Endothelial cell of umbilical vein (primary cell): ENCODE results near the gene ZNF609. TPM values are rescaled to one million over a fixed set of nuclear protein-coding genes. Genes with fewer than 3 reads are reported as not detected.

Experiments
- BruUV-seq: library from RNA; stranded (reverse); fragments of 400-500 nt; replicated peaks from 2 replicates; lab custom pipeline; 2021; lab: Mats Ljungman, UMichigan
- CTCF ChIA-PET: fragments of 300-600, 350-600 bp; sonication (Branson Sonifier 250); formaldehyde crosslinking; loops from one replicate; lab custom pipeline; 2021; ENCODE audit warnings: antibody characterized with exemption, inconsistent platforms; lab: Charles Lee
- POLR2A ChIA-PET: fragments of 300-600, 350-600 bp; sonication (Branson Sonifier 250); formaldehyde crosslinking; loops from one replicate; lab custom pipeline; 2021; ENCODE audit warnings: antibody characterized with exemption, inconsistent platforms; lab: Charles Lee
- DNase-seq: peaks from one replicate; pipeline ENCODE4 v3.0.0-alpha.2; 2011; ENCODE audit warnings: low read depth, low spot score
- FAIRE-seq: peaks from 2 replicates; lab custom pipeline; 2011; peaks lifted over from hg19 to GRCh38; lab: Jason Lieb, UNC
- H2AFZ ChIP-seq: 2 replicates; pipeline ENCODE4 v1.6.0; 2012; ENCODE audit warnings: low read depth, low read length, control low read depth, inconsistent platforms
- H3K27ac ChIP-seq: 2 replicates; pipeline ENCODE4 v1.5.1; 2011; ENCODE audit warnings: low read depth, mild to moderate bottlenecking, control low read depth, low read length, moderate library complexity; ENCODE audit not compliant: insufficient read depth
- H3K27me3 ChIP-seq, 2 experiments: 2 replicates each; pipeline versions ENCODE4 v1.6.0 to v1.6.1; 2011; ENCODE audit warnings: low read length in 2 of 2, mixed read lengths in 1 of 2; ENCODE audit not compliant: control insufficient read depth in 2 of 2, insufficient read depth in 2 of 2
- H3K36me3 ChIP-seq, 2 experiments: 2 replicates in 1 of 2; 3 replicates in 1 of 2; pipeline ENCODE4 v1.5.1; 2011; ENCODE audit warnings: low read length in 2 of 2, mild to moderate bottlenecking in 1 of 2, moderate library complexity in 1 of 2; ENCODE audit not compliant: control insufficient read depth in 2 of 2, insufficient read depth in 2 of 2; ENCODE audit errors: extremely low read depth in 1 of 2
- H3K4me1 ChIP-seq: 3 replicates; pipeline ENCODE4 v1.5.1; 2011; ENCODE audit warnings: mild to moderate bottlenecking, low read length; ENCODE audit not compliant: control insufficient read depth, insufficient read depth; ENCODE audit errors: extremely low read depth
- H3K4me2 ChIP-seq: 2 replicates; pipeline ENCODE4 v1.6.1; 2011; ENCODE audit warnings: low read length, control low read depth, mixed read lengths; ENCODE audit not compliant: insufficient read depth
- H3K4me3 ChIP-seq, 3 experiments: fragments of 200-600 bp in 1 of 3; sonication (generic), shearing (Covaris generic) in 1 of 3; replicated peaks in 1 of 3; 2 replicates each; pipeline ENCODE4 v1.5.1; 2011 to 2016; ENCODE audit warnings: control low read depth in 3 of 3, low read length in 3 of 3, mild to moderate bottlenecking in 2 of 3, inconsistent platforms in 1 of 3, low read depth in 1 of 3, moderate library complexity in 1 of 3; ENCODE audit not compliant: insufficient read depth in 1 of 3
- H3K79me2 ChIP-seq: 2 replicates; pipeline ENCODE4 v1.6.0; 2012; ENCODE audit warnings: low read length, inconsistent platforms; ENCODE audit not compliant: control insufficient read depth, insufficient read depth
- H3K9ac ChIP-seq: replicated peaks from 2 replicates; pipeline ENCODE3; 2011; ENCODE audit warnings: low read length, control low read depth; ENCODE audit not compliant: insufficient read depth; ENCODE audit errors: extremely low read depth
- H3K9me1 ChIP-seq: replicated peaks from 3 replicates; pipeline ENCODE4 v1.6.0; 2011; ENCODE audit warnings: mild to moderate bottlenecking, low read length; ENCODE audit not compliant: control insufficient read depth, insufficient read depth; ENCODE audit errors: extremely low read depth
- H3K9me3 ChIP-seq: replicated peaks from 2 replicates; pipeline ENCODE4 v1.5.1; 2012; ENCODE audit warnings: low read length, inconsistent platforms; ENCODE audit not compliant: control insufficient read depth, insufficient read depth
- H4K20me1 ChIP-seq: replicated peaks from 2 replicates; pipeline ENCODE3; 2011; ENCODE audit warnings: mild to moderate bottlenecking, low read length; ENCODE audit not compliant: control insufficient read depth, insufficient read depth; ENCODE audit errors: extremely low read depth
- EZH2 ChIP-seq: IDR thresholded peaks from 2 replicates; pipeline ENCODE4 v1.6.1; 2012; ENCODE audit warnings: borderline replicate concordance, low read depth, mild to moderate bottlenecking, moderate library complexity, low read length, inconsistent platforms; ENCODE audit not compliant: severe bottlenecking
- MYC ChIP-seq: IDR thresholded peaks from one replicate; pipeline ENCODE4 v1.6.1; 2011; ENCODE audit warnings: mild to moderate bottlenecking, low read depth, low read length
- POLR2A ChIP-seq: IDR thresholded peaks from 2 replicates; pipeline ENCODE4 v1.6.1; 2012; ENCODE audit warnings: low read depth, mild to moderate bottlenecking, control low read depth, low read length
- POLR2AphosphoS5 ChIP-seq: IDR thresholded peaks from 2 replicates; pipeline ENCODE4 v1.6.1; 2012; ENCODE audit warnings: low read depth, mild to moderate bottlenecking, control low read depth, low read length, moderate library complexity; ENCODE audit not compliant: insufficient read depth
- dilution Hi-C: fragments of 300-500 bp; cut with MboI; formaldehyde crosslinking; loops from one replicate; pipeline ENCODE4 v1.15.0; 2019; ENCODE audit warnings: low sequenced_read_pairs; ENCODE audit not compliant: extremely low pct_ligation_motif_present
- intact Hi-C: fragments of 100-400 bp; cut with micrococcal nuclease; formaldehyde crosslinking; loops from one replicate; pipeline ENCODE4 v1.10.0; 2022
- polyA plus RNA-seq, 4 experiments: library from polyadenylated mRNA; depleted of rRNA in 3 of 4; stranded (reverse) in 3 of 4; unstranded in 1 of 4; fragments of >200 nt; gene quantifications; 2 replicates each; pipeline versions ENCODE4 v1.2.1 to v1.2.3, GENCODE V29; 2011 to 2012; ENCODE audit warnings: missing spikeins in 1 of 4
- total RNA-seq: library from RNA; stranded (reverse); gene quantifications from 2 replicates; pipeline ENCODE4 v1.2.3, GENCODE V29; 2021
- TF ChIP-seq, protein P1 (sequence below): IDR thresholded peaks from 2 replicates; pipeline ENCODE4 v1.6.1; 2011; ENCODE audit not compliant: insufficient read depth, insufficient read length

The ZNF609 gene
- total and polyA plus RNA-seq, 2 donors (not counting 3 experiments of a cell fraction or from before 2014, with no cell fraction given) = 18.2 to 49.6 TPM

- TF ChIP-seq, protein P1, sequence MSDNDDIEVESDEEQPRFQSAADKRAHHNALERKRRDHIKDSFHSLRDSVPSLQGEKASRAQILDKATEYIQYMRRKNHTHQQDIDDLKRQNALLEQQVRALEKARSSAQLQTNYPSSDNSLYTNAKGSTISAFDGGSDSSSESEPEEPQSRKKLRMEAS = no peak
- TF ChIP-seq EZH2 = no peak
- TF ChIP-seq POLR2AphosphoS5 = no peak
- TF ChIP-seq MYC = no peak
- TF ChIP-seq POLR2A = no peak
- FAIRE-seq = peak; percentile 87
- Histone ChIP-seq H3K79me2 (peaks cover 51% of the 10 kb centered on the region), H3K4me1 (peaks cover 21% of the 10 kb centered on the region), H3K4me2 (peak overlapping the region; percentile 91), H3K36me3 (peaks cover 0 to 3% of the 10 kb centered on the region in 2 experiments), H4K20me1 (peaks cover 2% of the 10 kb centered on the region), H3K9me1 (no peaks in the 10 kb centered on the region), H3K9ac (peak overlapping the region; percentile 64), H2AFZ (peak overlapping the region; percentile 36), H3K27ac (peak overlapping the region; percentile 59), H3K4me3 (peak overlapping the region; percentile 61 to 93 (median 80)), H3K9me3 (no peaks in the 10 kb centered on the region), H3K27me3 (no peaks in the 10 kb centered on the region)
- POLR2A ChIA-PET = interaction anchor here (1.0 kb wide), 1 partner anchor 31 kb away, joined by 3 read pairs; no protein-coding TSS in a partner anchor
- intact Hi-C loops (loop anchor here (1.0 to 5.0 kb wide), 3 partner anchors 17 to 76 kb away; no protein-coding TSS in a partner anchor), dilution Hi-C loops (no loop called here)
- peak; percentile 75 for DNase-seq
- CTCF ChIA-PET = interaction anchor here (0.7 to 3.3 kb wide), 10 partner anchors 9 to 267 kb away, joined by 3 to 16 read pairs (median 5); no protein-coding TSS in a partner anchor
- no TSS peak for BruUV-seq
Measured at GRCh38 chr15:64460724-64461720, 644 bp downstream of the ZNF609 start.
